Tibial artery (tissue), 4 donors: ENCODE results near the gene MCEMP1.

Experiments
- DNase-seq, 2 donors: peaks; one replicate each; pipeline ENCODE4 v3.0.0-alpha.2; 2019
- H3K27ac ChIP-seq, 2 donors: fragments of 200-600 bp; sonication (generic) in 1 of 2; 1 replicate in 1 of 2; 2 replicates in 1 of 2; pipeline ENCODE4 v1.5.1; 2018 to 2019; ENCODE audit warnings: mild to moderate bottlenecking in 1 of 2
- H3K27me3 ChIP-seq, 2 donors: fragments of 200-600 bp; sonication (generic) in 1 of 2; one replicate each; pipeline versions ENCODE4 v1.5.1 to v1.6.0; 2016 to 2019
- H3K36me3 ChIP-seq, 3 donors: fragments of 200-600 bp; sonication (generic) in 2 of 3; one replicate each; pipeline ENCODE4 v1.5.1; 2016 to 2019; ENCODE audit warnings: mild to moderate bottlenecking in 2 of 3
- H3K4me1 ChIP-seq, 4 donors: fragments of 200-600 bp; sonication (generic) in 2 of 4; 1 replicate in 3 of 4; 2 replicates in 1 of 4; pipeline ENCODE4 v1.5.1; 2016 to 2019
- H3K4me3 ChIP-seq, 2 donors: fragments of 200-600 bp; sonication (generic) in 1 of 2; 1 replicate in 1 of 2; 2 replicates in 1 of 2; pipeline ENCODE4 v1.5.1; 2018 to 2019; ENCODE audit warnings: mild to moderate bottlenecking in 2 of 2
- H3K9me3 ChIP-seq, 3 donors: fragments of 200-600 bp; sonication (generic) in 1 of 3; one replicate each; pipeline ENCODE4 v1.5.1; 2016 to 2019
- CTCF ChIP-seq, 2 experiments: fragments of 200-600 bp in 1 of 2; fragments of 450-650 bp in 1 of 2; IDR thresholded peaks; one replicate each; pipeline ENCODE4 v1.5.1; 2017 to 2019; ENCODE audit warnings: antibody characterized with exemption in 2 of 2, mild to moderate bottlenecking in 1 of 2, moderate library complexity in 1 of 2
- intact Hi-C: fragments of 100-400 bp; cut with DNase I; formaldehyde crosslinking; loops from one replicate; pipeline ENCODE4 v1.15.0; 2023; ENCODE audit warnings: low total_unique reads

MCEMP1 gene

GRCh38 chr19:7645163-7645562, 31.7 kb upstream of the MCEMP1 start:
- H3K36me3 ChIP-seq: peaks cover 0 to 31% (median 0%) of the 10 kb centered on the region in 3 donors
- no peak overlapping the region for H3K27ac ChIP-seq
- H3K4me3 ChIP-seq: no peak overlapping the region
- H3K4me1 ChIP-seq: no peaks in the 10 kb centered on the region
- H3K27me3 ChIP-seq: peaks cover 0 to 61% of the 10 kb centered on the region in 2 donors
- no peak for TF ChIP-seq CTCF (IDR thresholded peaks at IDR 0.05)
- no peaks in the 10 kb centered on the region for H3K9me3 ChIP-seq
- intact Hi-C loops: loop anchor here (10.0 kb wide), 1 partner anchor 150 kb away; no protein-coding TSS in a partner anchor
- no peak for DNase-seq

GRCh38 chr19:7645656-7646425, 31.0 kb upstream of the MCEMP1 start:
- Histone ChIP-seq H3K27me3 (peaks cover 0 to 68% of the 10 kb centered on the region in 2 donors), H3K9me3 (no peaks in the 10 kb centered on the region), H3K36me3 (peaks cover 0 to 31% (median 0%) of the 10 kb centered on the region in 3 donors), H3K4me1 (no peaks in the 10 kb centered on the region), H3K4me3 (no peak overlapping the region), H3K27ac (no peak overlapping the region)
- intact Hi-C loops: loop anchor here (10.0 kb wide), 1 partner anchor 149 kb away; no protein-coding TSS in a partner anchor
- no peak for DNase-seq
- TF ChIP-seq CTCF (IDR thresholded peaks at IDR 0.05): no peak

- no peak for TF ChIP-seq CTCF (IDR thresholded peaks at IDR 0.05)
- no peak for DNase-seq
- Histone ChIP-seq H3K4me1 (no peaks in the 10 kb centered on the region), H3K36me3 (peaks cover 0 to 31% (median 0%) of the 10 kb centered on the region in 3 donors), H3K9me3 (no peaks in the 10 kb centered on the region), H3K27ac (no peak overlapping the region), H3K27me3 (peaks cover 0 to 73% of the 10 kb centered on the region in 2 donors), H3K4me3 (no peak overlapping the region)
- intact Hi-C loops: loop anchor here (10.0 kb wide), 1 partner anchor 148 kb away; no protein-coding TSS in a partner anchor
These were observed 30.5 kb upstream of the MCEMP1 start for GRCh38 chr19:7646426-7646700.

- no peak for TF ChIP-seq CTCF (IDR thresholded peaks at IDR 0.05)
- intact Hi-C loops: loop anchor here (10.0 kb wide), 1 partner anchor 148 kb away; no protein-coding TSS in a partner anchor
- no peak for DNase-seq
- Histone ChIP-seq H3K27ac (no peak overlapping the region), H3K4me3 (no peak overlapping the region), H3K4me1 (no peaks in the 10 kb centered on the region), H3K36me3 (peaks cover 0 to 31% (median 0%) of the 10 kb centered on the region in 3 donors), H3K9me3 (no peaks in the 10 kb centered on the region), H3K27me3 (peaks cover 0 to 78% of the 10 kb centered on the region in 2 donors)
These were observed 29.7 kb upstream of the MCEMP1 start for GRCh38 chr19:7647156-7647555.

GRCh38 chr19:7648265-7649014, 28.4 kb upstream of the MCEMP1 start:
- Histone ChIP-seq H3K9me3 (no peaks in the 10 kb centered on the region), H3K36me3 (peaks cover 0 to 26% (median 0%) of the 10 kb centered on the region in 3 donors), H3K27me3 (peaks cover 0 to 80% of the 10 kb centered on the region in 2 donors), H3K4me1 (no peaks in the 10 kb centered on the region), H3K4me3 (no peak overlapping the region), H3K27ac (no peak overlapping the region)
- intact Hi-C loops: loop anchor here (10.0 kb wide), 1 partner anchor 146 kb away; no protein-coding TSS in a partner anchor
- DNase-seq: no peak
- no peak for TF ChIP-seq CTCF (IDR thresholded peaks at IDR 0.05)
